Peyer's patch (tissue), 4 donors: ENCODE measurements around the gene SELENOH.

ENCODE experiments used
- POLR2A ChIP-seq, 2 donors: fragments of 450-650 bp; IDR thresholded peaks; one replicate each; pipeline ENCODE4 v1.5.1; 2017; ENCODE audit warnings: antibody characterized with exemption in 2 of 2, mild to moderate bottlenecking in 2 of 2, moderate library complexity in 2 of 2
- TF ChIP-seq, protein P1 (sequence below), 6 experiments: fragments of 450-650 bp in 4 of 6; fragments of 200-600 bp in 2 of 6; sonication (generic) in 1 of 6; IDR thresholded peaks; one replicate each; pipeline ENCODE4 v1.5.1; 2017 to 2019; ENCODE audit warnings: antibody characterized with exemption in 6 of 6, mild to moderate bottlenecking in 3 of 6, moderate library complexity in 1 of 6

DNA sequence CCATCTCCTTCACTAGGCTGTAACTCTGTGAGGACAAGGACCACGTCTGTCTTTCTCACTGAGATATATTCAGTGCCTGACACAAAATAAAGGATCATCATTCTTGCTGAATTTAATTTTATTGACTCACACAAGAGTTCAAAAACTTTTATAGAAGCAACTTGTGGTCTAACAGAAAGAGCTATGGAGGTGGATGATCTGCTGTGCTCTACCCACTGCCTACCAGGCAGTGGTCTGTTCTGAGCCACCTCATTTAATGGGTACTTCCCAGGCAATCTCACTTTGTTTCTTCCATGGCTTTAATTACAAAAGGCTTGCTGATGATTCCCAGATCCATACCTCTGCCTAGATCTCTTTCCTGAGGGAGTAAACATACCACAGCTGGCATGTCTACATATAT lies 5.6 kb downstream of the SELENOH start:
- TF ChIP-seq, protein P1, sequence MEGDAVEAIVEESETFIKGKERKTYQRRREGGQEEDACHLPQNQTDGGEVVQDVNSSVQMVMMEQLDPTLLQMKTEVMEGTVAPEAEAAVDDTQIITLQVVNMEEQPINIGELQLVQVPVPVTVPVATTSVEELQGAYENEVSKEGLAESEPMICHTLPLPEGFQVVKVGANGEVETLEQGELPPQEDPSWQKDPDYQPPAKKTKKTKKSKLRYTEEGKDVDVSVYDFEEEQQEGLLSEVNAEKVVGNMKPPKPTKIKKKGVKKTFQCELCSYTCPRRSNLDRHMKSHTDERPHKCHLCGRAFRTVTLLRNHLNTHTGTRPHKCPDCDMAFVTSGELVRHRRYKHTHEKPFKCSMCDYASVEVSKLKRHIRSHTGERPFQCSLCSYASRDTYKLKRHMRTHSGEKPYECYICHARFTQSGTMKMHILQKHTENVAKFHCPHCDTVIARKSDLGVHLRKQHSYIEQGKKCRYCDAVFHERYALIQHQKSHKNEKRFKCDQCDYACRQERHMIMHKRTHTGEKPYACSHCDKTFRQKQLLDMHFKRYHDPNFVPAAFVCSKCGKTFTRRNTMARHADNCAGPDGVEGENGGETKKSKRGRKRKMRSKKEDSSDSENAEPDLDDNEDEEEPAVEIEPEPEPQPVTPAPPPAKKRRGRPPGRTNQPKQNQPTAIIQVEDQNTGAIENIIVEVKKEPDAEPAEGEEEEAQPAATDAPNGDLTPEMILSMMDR (IDR thresholded peaks at IDR 0.05), result no peak
- TF ChIP-seq POLR2A (IDR thresholded peaks at IDR 0.05), result no peak
